Body of pancreas (tissue), 4 donors: ENCODE measurements around the gene CHN2. TPM values are rescaled to one million over a fixed set of nuclear protein-coding genes. Genes with fewer than 3 reads are reported as not detected.
A peak's percentile ranks its signal among the peaks of the same experiment; 100 is the strongest.

Experiments
- ATAC-seq: fragments of 150-250 bp; one replicate; pipeline ENCODE4 v1.9.1; 2016
- DNase-seq, 4 donors: peaks; one replicate each; pipeline ENCODE4 v3.0.0-alpha.2; 2019
- H3K27ac ChIP-seq, 4 donors: fragments of 200-600 bp; sonication (generic); 1 replicate in 3 of 4; 2 replicates in 1 of 4; pipeline versions ENCODE4 v1.5.1 to v1.6.1; 2016 to 2019; ENCODE audit warnings: mild to moderate bottlenecking in 1 of 4, mixed read lengths in 1 of 4, moderate library complexity in 1 of 4
- H3K27me3 ChIP-seq, 2 donors: fragments of 200-600 bp; sonication (generic); one replicate each; pipeline ENCODE4 v1.6.0; 2016; ENCODE audit warnings: mild to moderate bottlenecking in 1 of 2
- H3K36me3 ChIP-seq, 2 donors: fragments of 200-600 bp; sonication (generic); replicated peaks in 1 of 2; 2 replicates each; pipeline ENCODE4 v1.5.1; 2016; ENCODE audit warnings: low read depth in 2 of 2; ENCODE audit not compliant: insufficient read depth in 1 of 2
- H3K4me1 ChIP-seq: fragments of 200-600 bp; sonication (generic); one replicate; pipeline ENCODE4 v1.6.0; 2016
- H3K4me3 ChIP-seq, 2 donors: fragments of 200-600 bp; sonication (generic); 1 replicate in 1 of 2; 2 replicates in 1 of 2; pipeline ENCODE4 v1.5.1; 2016 to 2019
- H3K9me3 ChIP-seq, 3 donors: fragments of 200-600 bp; sonication (generic); 1 replicate in 2 of 3; 2 replicates in 1 of 3; pipeline ENCODE4 v1.5.1; 2016
- CTCF ChIP-seq, 7 experiments: fragments of 450-650 bp in 4 of 7; fragments of 200-600 bp in 3 of 7; sonication (generic) in 3 of 7; IDR thresholded peaks; one replicate each; pipeline ENCODE4 v1.5.1; 2016 to 2019; ENCODE audit warnings: antibody characterized with exemption in 7 of 7
- POLR2A ChIP-seq, 3 donors: fragments of 450-650 bp; IDR thresholded peaks; one replicate each; pipeline ENCODE4 v1.6.1; 2016; ENCODE audit warnings: antibody characterized with exemption in 3 of 3, mild to moderate bottlenecking in 2 of 3
- WGBS, 2 donors: methylation state at CpG; one replicate each; pipeline ENCODE4 v1.1.5; 2017; 5-methylcytosine and 5-hydroxymethylcytosine counted together
- intact Hi-C: fragments of 100-400 bp; cut with DNase I; formaldehyde crosslinking; loops from one replicate; pipeline ENCODE4 v1.15.1; 2023
- total RNA-seq, 2 donors: library from RNA; depleted of rRNA; stranded (reverse); fragments of >200 nt; gene quantifications; one replicate each; pipeline ENCODE4 v1.1.0, GENCODE V29; 2016

The CHN2 gene
- total RNA-seq, 2 donors from 2014 or later: 55.7 to 58.6 TPM

- TF ChIP-seq CTCF (IDR thresholded peaks at IDR 0.05): no peak
- TF ChIP-seq POLR2A (IDR thresholded peaks at IDR 0.05): no peak
- DNase-seq: no peak
- intact Hi-C loops: no loop called here
- 51 to 55% methylated on average over 3 of the region's 3 CpGs for whole genome bisulfite sequencing, 2 donors
- no peaks in the 10 kb centered on the region for H3K36me3 ChIP-seq
- no peak overlapping the region for H3K27ac ChIP-seq
- H3K4me3 ChIP-seq: no peak overlapping the region
- peaks cover 15% of the 10 kb centered on the region for H3K4me1 ChIP-seq
- ATAC-seq: no peak
- H3K9me3 ChIP-seq: no peaks in the 10 kb centered on the region
- H3K27me3 ChIP-seq: no peaks in the 10 kb centered on the region
Measured at GRCh38 chr7:29367784-29368183, 173.2 kb downstream of the CHN2 start.

- Histone ChIP-seq H3K9me3 (no peaks in the 10 kb centered on the region), H3K4me3 (no peak overlapping the region), H3K27ac (peak overlapping the region; percentile 9 to 55 (median 44)), H3K27me3 (no peaks in the 10 kb centered on the region), H3K36me3 (no peaks in the 10 kb centered on the region), H3K4me1 (peaks cover 22% of the 10 kb centered on the region)
- no peak for DNase-seq
- intact Hi-C loops: no loop called here
- ATAC-seq: no peak
- no peak for TF ChIP-seq POLR2A (IDR thresholded peaks at IDR 0.05)
- no peak for TF ChIP-seq CTCF (IDR thresholded peaks at IDR 0.05)
- WGBS, 2 donors: 77 to 82% methylated on average over 8 of the region's 8 CpGs
Measured at GRCh38 chr7:29369909-29370488, 175.4 kb downstream of the CHN2 start.

GRCh38 chr7:29370531-29371314 lies 176.1 kb downstream of the CHN2 start:
- WGBS, 2 donors: 42 to 43% methylated on average over 6 of the region's 6 CpGs
- TF ChIP-seq CTCF (IDR thresholded peaks at IDR 0.05): no peak
- TF ChIP-seq POLR2A (IDR thresholded peaks at IDR 0.05): no peak
- intact Hi-C loops: no loop called here
- H3K9me3 ChIP-seq: no peaks in the 10 kb centered on the region
- peak; percentile 33 to 73 (median 58) for DNase-seq
- H3K27ac ChIP-seq: peak overlapping the region; percentile 31 to 55 (median 44)
- H3K4me3 ChIP-seq: no peak overlapping the region
- peaks cover 29% of the 10 kb centered on the region for H3K4me1 ChIP-seq
- peak; percentile 85 for ATAC-seq
- H3K27me3 ChIP-seq: no peaks in the 10 kb centered on the region
- H3K36me3 ChIP-seq: no peaks in the 10 kb centered on the region

GRCh38 chr7:29371472-29371871 lies 176.9 kb downstream of the CHN2 start:
- no peak overlapping the region for H3K27ac ChIP-seq
- H3K27me3 ChIP-seq: no peaks in the 10 kb centered on the region
- no peaks in the 10 kb centered on the region for H3K36me3 ChIP-seq
- DNase-seq (no peak), ATAC-seq (no peak)
- intact Hi-C loops: no loop called here
- no peak overlapping the region for H3K4me3 ChIP-seq
- peaks cover 37% of the 10 kb centered on the region for H3K4me1 ChIP-seq
- no peaks in the 10 kb centered on the region for H3K9me3 ChIP-seq
- 90 to 96% methylated on average over 3 of the region's 3 CpGs for WGBS, 2 donors
- no peak for TF ChIP-seq CTCF (IDR thresholded peaks at IDR 0.05)
